T-helper 2 cell treated with Interferon-gamma antibody and Interleukin-4, amounts not matched to agents 100 ng/mL and 5 ng/mL, for 36 hours (primary cell): ENCODE data around the gene COL23A1. TPM values are rescaled to one million over a fixed set of nuclear protein-coding genes. Genes with fewer than 3 reads are reported as not detected.

ENCODE experiments used
- intact Hi-C: fragments of 100-400 bp; cut with micrococcal nuclease; formaldehyde crosslinking; loops from one replicate; pipeline ENCODE4 v1.15.1; 2023
- total RNA-seq: library from RNA; stranded (reverse); gene quantifications from 2 replicates; pipeline ENCODE4 v1.2.3, GENCODE V29; 2022

Gene COL23A1
- total RNA-seq, 1 donor from 2014 or later: 0.09 TPM

DNA sequence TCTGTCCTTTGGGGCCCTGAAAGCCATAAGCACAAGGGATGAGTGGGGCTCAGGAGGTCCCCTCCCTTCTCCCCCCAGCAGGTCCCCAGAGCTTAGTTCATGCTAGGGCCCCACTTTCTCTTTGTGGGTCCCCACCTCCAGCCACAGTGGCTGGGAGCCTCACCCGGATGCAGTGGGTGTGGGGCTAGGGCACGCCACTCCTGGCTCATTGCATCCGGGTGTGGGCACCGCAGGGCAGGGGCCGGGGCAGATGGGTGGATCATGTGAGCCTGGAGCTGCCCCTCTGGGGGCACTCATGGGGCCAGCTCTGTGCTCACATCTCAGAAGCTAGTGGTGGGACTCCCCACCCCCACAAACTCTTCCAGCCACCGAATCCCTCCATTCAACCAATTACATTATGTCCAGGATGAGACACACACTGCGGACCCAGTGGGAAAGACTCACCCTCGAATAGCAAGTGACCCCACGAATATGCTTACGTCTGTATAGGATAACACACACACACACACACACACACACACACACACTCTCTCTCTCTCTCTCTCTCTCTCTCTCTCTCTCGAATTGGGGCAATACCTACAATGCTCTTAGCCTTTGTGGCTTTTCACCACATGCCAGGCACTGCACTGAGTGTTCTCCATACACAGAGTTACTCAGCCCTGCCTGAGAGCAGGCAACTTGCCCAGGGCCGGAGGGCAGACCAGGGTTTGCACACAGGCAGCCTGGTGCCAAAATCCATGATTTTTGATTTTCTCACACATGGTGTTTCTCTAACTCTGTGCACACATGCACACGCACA lies 340.8 kb downstream of the COL23A1 start:
- intact Hi-C loops: no loop called here

GRCh38 chr5:178248750-178249149 lies 341.4 kb downstream of the COL23A1 start:
- intact Hi-C loops: no loop called here

DNA sequence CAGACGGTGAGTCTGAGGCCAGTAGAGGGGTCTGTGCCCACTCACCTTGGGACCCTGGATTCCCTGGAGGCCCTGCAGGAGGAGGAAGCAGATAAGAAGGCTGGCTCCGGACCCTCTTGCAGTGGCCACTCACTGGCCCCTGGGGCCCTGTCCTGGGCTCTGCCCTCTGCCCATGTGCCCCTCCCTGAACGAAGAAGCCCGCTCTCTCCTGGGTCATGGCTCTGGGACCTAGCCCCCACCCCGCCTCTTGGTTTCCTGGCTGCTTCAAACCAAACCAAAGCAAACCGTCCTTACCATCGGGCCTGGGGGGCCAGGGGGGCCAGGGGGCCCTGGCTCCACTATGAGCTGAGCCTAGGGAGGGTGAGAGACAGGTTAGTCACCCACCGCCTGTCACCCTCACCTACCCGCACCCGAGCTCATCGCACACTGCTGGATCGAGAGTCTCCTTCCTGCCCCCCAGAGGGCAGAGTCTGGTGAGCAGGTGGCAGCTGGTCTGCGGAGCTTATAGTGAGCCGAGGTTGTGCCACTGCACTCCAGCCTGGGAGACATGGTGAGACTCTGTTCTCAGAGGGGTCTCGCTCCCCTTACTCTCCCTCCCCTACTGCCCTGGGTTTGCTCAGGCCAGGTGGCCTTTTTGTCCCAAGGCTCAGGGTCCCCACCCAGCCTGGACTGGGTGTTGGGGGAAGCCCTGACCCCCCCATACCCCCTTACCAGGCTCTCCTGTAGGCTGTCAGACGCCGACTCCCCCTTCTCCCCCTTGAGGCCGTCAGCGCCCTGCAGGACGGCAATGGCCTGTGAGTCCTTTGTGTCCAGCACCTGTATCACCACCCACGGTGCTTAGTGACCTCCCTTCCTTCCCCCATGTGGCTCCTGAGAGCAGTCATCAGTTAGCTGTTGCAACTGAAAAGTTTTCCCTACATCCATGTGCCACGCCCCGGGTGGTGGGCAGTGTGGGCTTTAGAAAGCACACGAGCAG lies 342.4 kb downstream of the COL23A1 start:
- intact Hi-C loops: no loop called here

GRCh38 chr5:178246624-178247279 lies 343.4 kb downstream of the COL23A1 start:
- intact Hi-C loops: no loop called here

DNA sequence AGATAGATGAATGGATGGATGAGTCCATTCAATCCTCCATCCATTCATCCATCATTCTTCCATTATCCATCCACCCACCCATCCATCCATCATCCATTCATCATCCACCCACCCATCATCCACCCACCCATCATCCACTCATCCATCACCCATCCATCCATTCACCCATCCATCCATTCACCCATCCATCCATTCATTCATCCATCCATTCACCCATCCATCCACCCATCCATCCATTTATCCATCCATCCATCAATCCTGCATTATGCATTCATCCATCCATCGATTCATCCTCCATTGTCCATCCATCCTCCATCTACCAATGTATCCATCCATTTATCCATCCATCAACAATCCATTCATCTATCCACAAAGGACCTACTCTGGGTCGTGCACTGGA lies 344.8 kb downstream of the COL23A1 start:
- intact Hi-C loops: no loop called here

GRCh38 chr5:178244576-178244975 lies 345.6 kb downstream of the COL23A1 start:
- intact Hi-C loops: no loop called here

- intact Hi-C loops: no loop called here
These were observed 347.8 kb downstream of the COL23A1 start for GRCh38 chr5:178242416-178242815.

- intact Hi-C loops: no loop called here
These were observed 348.4 kb downstream of the COL23A1 start for GRCh38 chr5:178241688-178242231.

GRCh38 chr5:178241231-178241663 lies 348.9 kb downstream of the COL23A1 start:
- intact Hi-C loops: no loop called here

- intact Hi-C loops: no loop called here
These were observed 349.4 kb downstream of the COL23A1 start for GRCh38 chr5:178240766-178241165.

- intact Hi-C loops: no loop called here
These were observed 349.9 kb downstream of the COL23A1 start for GRCh38 chr5:178240341-178240741.

DNA sequence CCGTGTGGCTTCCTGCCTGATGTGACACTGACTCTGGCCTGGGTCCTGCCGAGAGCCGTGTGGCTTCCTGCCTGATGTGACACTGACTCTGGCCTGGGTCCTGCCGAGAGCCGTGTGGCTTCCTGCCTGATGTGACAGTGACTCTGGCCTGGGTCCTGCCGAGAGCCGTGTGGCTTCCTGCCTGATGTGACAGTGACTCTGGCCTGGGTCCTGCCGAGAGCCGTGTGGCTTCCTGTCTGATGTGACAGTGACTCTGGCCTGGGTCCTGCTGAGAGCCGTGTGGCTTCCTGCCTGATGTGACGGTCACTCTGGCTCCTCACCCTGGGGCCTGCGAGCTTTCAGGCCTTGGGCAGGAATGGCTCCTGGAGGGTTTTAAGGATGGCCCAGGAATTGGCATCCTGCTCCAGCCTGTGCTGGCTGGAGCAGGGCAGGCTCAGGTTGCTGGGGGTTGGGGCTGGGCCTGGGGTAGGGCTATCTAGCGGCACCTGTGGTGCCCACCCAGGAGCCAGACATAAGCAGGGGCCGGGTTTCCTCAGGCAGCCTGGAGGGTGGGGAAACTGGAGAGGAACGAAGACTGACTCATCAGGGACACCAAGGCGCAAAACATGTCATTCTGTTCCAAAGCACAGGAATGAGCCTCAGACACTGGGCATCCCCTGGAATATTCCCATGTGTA lies 350.4 kb downstream of the COL23A1 start:
- intact Hi-C loops: loop anchor here (10.0 kb wide), 1 partner anchor 905 kb away; no protein-coding TSS in a partner anchor

- intact Hi-C loops: loop anchor here (10.0 kb wide), 1 partner anchor 906 kb away; no protein-coding TSS in a partner anchor
These were observed 351.2 kb downstream of the COL23A1 start for GRCh38 chr5:178238711-178239592.

- intact Hi-C loops: loop anchor here (10.0 kb wide), 1 partner anchor 907 kb away; no protein-coding TSS in a partner anchor
These were observed 351.9 kb downstream of the COL23A1 start for GRCh38 chr5:178238313-178238635.

GRCh38 chr5:178237431-178238312 lies 352.5 kb downstream of the COL23A1 start:
- intact Hi-C loops: loop anchor here (10.0 kb wide), 1 partner anchor 907 kb away; no protein-coding TSS in a partner anchor

DNA sequence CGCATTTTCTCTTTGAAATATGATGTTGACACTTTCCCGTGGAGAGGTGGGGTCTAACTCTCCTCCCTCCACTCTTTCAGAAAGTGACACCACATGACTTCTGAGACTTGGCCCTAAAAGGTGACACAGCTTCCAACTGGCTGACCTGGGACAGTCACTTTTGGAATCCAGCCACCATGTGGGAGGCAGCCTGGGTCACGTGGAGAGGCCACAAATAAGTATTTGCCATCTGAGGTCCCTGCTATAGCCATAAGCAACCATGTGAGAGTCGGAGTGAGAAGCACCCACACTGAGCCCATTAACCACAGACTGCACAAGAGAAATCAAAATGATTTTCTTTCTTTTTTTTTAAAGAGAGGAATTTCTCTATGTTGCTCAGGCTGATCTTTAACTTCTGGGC lies 353.5 kb downstream of the COL23A1 start:
- intact Hi-C loops: loop anchor here (10.0 kb wide), 1 partner anchor 908 kb away; no protein-coding TSS in a partner anchor

DNA sequence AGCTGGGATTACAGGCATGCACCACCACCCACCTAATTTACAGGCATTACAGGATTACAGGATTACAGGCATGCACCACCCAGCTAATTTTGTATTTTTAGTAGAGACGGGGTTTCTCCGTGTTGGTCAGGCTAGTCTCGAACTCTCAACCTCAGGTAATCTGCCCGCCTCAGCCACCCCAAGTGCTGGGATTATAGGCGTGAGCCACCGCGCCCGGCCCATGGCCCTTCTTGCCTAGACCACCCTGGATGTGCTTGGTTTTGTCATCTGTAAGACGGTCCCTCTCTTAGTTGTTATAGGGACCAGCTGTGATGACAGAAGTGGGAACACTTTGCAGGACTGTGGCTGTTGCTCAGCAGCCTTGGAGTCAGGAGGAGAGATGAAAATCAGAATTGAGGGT lies 354.1 kb downstream of the COL23A1 start:
- intact Hi-C loops: loop anchor here (10.0 kb wide), 1 partner anchor 909 kb away; no protein-coding TSS in a partner anchor

- intact Hi-C loops: loop anchor here (1.0 to 10.0 kb wide), 3 partner anchors 315 to 909 kb away; partner anchors contain the start of gene COL23A1
These were observed 354.6 kb downstream of the COL23A1 start for GRCh38 chr5:178235588-178235974.
